22Rv1 (cell line): Measurements from ENCODE around the gene FN1.

Experiments used
- H3K27ac ChIP-seq: fragments of 450-650 bp; 2 replicates; pipeline ENCODE4 v1.5.1; 2017
- ZFX ChIP-seq: fragments of 450-650 bp; IDR thresholded peaks from 2 replicates; pipeline ENCODE4 v1.6.1; 2017; ENCODE audit warnings: antibody characterized with exemption, borderline replicate concordance
- TF ChIP-seq, protein P1 (sequence below): fragments of 450-650 bp; IDR thresholded peaks from 2 replicates; pipeline ENCODE4 v1.5.1; 2017; ENCODE audit warnings: mild to moderate bottlenecking

FN1 gene

DNA sequence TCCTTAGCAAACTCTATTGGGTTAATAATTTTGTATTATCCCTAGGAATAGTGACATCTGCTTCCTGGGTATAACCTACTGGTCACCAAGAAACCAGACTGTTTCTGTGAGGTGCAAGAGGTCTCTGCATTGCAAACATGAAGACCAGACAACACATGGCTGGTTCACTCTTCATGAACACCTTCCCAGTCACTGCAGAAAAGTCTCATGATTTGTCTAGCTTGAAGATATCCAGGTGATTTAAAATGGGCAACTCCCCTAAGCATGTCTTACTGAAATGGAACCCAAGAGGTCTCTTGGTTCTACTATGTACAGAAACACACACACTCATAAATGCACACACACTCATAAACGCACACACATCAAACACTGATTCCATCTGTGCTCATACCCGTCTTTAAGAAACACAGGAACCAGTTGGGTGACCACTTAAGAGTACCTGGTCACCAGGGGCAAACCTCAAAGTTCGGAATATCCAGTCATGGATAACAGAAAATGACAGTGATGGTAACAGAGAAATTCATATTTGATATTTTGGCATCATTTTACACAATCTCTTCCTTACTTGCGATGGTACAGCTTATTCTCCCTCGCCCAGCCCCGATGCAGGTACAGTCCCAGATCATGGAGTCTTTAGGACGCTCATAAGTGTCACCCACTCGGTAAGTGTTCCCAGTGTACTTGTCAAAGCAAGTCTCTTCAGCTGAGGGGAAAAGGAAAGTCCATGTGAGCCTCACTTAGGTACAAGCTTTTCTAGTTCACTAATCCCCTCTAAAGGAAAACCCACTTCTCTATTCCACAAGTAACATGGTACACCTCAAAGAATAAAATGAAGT lies 2.9 kb downstream of the FN1 start:
- H3K27ac ChIP-seq = no peak overlapping the region
- no peak for TF ChIP-seq ZFX
- TF ChIP-seq, protein P1, sequence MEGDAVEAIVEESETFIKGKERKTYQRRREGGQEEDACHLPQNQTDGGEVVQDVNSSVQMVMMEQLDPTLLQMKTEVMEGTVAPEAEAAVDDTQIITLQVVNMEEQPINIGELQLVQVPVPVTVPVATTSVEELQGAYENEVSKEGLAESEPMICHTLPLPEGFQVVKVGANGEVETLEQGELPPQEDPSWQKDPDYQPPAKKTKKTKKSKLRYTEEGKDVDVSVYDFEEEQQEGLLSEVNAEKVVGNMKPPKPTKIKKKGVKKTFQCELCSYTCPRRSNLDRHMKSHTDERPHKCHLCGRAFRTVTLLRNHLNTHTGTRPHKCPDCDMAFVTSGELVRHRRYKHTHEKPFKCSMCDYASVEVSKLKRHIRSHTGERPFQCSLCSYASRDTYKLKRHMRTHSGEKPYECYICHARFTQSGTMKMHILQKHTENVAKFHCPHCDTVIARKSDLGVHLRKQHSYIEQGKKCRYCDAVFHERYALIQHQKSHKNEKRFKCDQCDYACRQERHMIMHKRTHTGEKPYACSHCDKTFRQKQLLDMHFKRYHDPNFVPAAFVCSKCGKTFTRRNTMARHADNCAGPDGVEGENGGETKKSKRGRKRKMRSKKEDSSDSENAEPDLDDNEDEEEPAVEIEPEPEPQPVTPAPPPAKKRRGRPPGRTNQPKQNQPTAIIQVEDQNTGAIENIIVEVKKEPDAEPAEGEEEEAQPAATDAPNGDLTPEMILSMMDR = no peak

DNA sequence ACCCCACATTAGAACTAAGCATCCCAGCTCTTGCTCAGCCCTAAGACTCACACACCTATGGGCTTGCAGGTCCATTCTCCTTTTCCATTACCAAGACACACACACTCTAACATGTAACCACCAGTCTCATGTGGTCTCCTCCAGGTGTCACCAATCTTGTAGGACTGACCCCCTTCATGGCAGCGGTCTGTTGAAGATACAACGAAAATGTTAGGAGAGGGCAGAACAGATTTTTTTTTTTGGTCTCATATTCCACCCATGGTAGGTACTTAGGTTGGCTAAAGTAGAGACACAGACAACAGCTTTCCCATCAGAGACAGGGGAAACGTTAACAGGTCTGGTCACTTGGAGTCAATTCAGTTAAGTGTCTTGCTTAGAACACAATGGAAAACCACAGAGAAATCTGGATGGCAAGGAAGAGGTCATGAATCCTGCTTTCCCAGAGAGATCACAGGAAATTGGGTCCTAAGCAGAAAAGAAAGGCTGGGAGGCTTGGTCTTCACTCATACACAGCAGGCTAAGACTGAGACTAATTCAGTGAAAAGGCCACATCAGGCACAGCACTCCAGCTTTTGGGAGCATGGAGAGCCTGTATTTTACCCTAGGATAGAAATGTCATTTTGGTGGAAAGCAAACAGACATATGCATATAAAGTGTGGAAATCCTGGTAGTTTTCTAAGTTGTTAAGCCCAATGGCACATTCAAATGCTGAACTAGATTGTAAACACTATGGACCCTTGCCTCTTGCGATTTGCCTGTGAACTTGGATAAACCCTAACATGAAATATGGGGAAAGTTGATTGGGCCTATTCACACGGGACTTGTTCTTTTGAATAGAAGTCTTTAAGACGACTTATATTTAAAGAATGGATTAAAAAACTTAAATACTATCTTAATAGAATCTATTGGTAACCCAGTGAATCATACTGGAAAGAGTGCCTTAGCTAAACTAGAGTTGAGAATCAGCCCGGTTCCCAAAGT lies 3.8 kb downstream of the FN1 start:
- no peak for TF ChIP-seq ZFX
- TF ChIP-seq, protein P1 = no peak
- H3K27ac ChIP-seq = no peak overlapping the region

DNA sequence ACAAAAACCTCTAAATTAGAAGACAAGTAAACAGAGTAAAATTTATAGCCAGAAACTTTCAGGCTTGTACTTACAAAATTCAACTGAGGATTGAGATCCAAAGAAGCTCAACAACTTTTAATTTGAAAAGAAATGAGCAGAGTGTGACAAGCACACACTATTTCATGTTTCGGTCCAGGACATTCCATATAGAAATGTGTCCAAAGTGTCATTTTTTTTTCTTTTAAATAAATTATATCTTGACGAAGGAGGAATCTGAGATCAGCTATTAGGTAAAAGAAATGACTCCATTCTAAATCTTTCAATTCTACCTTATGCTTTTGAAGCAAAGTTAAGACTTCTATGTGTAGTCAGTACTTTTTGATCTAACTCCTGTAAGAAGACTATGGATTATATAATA lies 4.6 kb downstream of the FN1 start:
- TF ChIP-seq, protein P1 = no peak
- no peak for TF ChIP-seq ZFX
- no peak overlapping the region for H3K27ac ChIP-seq

DNA sequence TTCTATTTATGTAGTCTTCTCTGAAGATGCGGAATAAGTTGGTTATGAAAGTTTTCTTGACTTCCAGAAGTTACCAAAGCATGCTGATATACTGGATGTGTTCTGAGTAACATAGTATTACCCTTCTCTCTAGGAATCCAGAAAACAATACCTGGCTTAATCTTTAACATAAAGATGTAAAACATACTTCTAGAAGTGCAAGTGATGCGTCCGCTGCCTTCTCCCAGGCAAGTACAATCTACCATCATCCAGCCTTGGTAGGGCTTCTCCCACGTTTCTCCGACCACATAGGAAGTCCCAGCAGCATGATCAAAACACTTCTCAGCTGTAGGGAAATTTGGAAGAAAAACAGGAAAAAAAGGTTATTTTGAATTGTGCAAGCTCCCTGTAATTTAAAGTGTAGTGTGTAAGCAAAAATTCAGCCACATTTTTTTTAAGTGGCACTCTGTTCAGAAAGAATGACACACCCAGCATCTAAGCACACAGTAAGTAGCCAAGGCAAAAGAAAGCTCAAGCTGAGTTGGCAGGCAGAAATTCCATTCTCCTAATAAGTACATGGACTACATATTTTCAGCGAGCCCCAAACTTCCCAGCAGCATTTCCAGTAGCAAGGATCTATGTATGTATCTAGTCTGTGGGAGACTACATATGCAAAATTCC lies 5.2 kb downstream of the FN1 start:
- H3K27ac ChIP-seq = no peak overlapping the region
- no peak for TF ChIP-seq ZFX
- TF ChIP-seq, protein P1 = no peak

DNA sequence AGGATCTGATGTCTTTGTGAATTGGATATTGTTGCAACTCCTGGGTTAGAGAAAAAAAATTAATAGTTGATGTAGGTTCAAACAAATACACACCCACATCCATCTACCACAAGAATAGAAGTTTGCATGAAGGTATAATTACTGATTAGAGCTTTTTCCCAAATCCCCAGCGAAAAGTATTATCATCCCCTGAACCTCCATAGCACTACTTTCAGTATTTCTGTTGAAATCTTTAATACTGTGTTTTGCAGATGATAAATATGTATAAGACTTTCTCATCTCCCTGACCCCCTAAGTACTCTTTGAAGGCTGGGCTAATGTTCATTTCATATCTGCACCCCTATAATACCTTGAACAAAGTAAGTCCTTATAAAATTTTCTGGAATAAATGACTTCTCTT lies 6.4 kb downstream of the FN1 start:
- no peak for TF ChIP-seq ZFX
- TF ChIP-seq, protein P1 = no peak
- H3K27ac ChIP-seq = no peak overlapping the region

DNA sequence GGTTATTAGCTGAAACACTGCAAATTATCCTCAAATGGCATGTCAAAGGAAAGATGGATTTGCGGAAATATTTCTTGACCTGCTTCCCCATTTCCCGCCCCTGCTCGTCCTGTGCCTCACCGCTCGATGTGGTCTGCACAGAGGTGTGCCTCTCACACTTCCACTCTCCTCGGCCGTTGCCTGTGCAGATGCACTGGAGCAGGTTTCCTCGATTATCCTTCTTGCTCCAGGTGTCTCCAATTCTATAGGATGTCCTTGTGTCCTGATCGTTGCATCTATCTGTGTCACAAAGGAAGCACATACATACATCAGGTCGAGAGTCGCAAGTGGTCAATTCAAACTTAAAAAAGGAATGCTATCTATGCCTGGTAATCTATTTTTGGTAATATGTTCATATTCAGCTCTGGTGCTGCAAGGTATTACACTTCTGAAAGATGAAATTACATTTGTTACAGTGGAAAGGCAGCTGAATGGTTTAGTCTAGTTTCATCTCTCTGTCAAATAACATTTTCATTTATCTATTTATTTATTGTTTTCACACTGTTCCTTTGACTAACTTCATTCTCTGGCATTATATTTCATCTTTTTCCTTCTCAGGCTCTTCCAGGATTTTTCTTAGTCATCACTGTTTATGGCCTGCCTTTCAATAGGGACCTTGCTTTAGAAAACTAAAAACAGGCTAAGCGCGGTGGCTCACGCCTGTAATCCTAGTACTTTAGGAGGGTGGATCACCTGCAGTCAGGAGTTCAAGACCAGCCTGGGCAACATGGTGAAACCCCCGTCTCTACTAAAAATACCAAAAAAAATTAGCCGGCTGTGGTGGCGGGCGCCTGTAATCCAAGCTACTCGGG lies 7.6 kb downstream of the FN1 start:
- H3K27ac ChIP-seq = no peak overlapping the region
- no peak for TF ChIP-seq ZFX
- TF ChIP-seq, protein P1 = no peak
